Myocyte (in vitro differentiated cells): Measurements from ENCODE around the gene GLYATL3. TPM values are rescaled to one million over a fixed set of nuclear protein-coding genes. Genes with fewer than 3 reads are reported as not detected.
A peak's percentile ranks its signal among the peaks of the same experiment; 100 is the strongest.
"Not testable (repeated sequence)": the region's sequence is repeated elsewhere in the genome, so short reads cannot be mapped to it uniquely, and the experiment has no call there.

Source experiments
- DNase-seq: peaks from one replicate; pipeline ENCODE4 v3.0.0-alpha.2; 2012; ENCODE audit warnings: low read depth
- polyA plus RNA-seq: library from polyadenylated mRNA; unstranded; fragments of >200 nt; gene quantifications from one replicate; pipeline ENCODE4 v1.2.1, GENCODE V29; 2012; ENCODE audit warnings: missing spikeins
- total RNA-seq: library from RNA; depleted of rRNA; stranded (reverse); fragments of >200 nt; gene quantifications from 2 replicates; pipeline ENCODE4 v1.2.3, GENCODE V29; 2014

The GLYATL3 gene
- not detected in 2 replicates for total RNA-seq
- not detected for polyA plus RNA-seq

- DNase-seq, result no peak
Measured at GRCh38 chr6:49499623-49500022, at the start of gene GLYATL3. TSS of gene GLYATL3 (plus strand) at chr6:49499923. CDS start at chr6:49511991, 12,068 bp downstream.

GRCh38 chr6:49453221-49453620 lies 46.5 kb upstream of the GLYATL3 start:
- DNase-seq, result peak; percentile 4

GRCh38 chr6:49454787-49455709 lies 44.7 kb upstream of the GLYATL3 start:
- DNase-seq, result no peak

- no peak for DNase-seq
Measured at GRCh38 chr6:49457771-49458170, 42.0 kb upstream of the GLYATL3 start.

DNA sequence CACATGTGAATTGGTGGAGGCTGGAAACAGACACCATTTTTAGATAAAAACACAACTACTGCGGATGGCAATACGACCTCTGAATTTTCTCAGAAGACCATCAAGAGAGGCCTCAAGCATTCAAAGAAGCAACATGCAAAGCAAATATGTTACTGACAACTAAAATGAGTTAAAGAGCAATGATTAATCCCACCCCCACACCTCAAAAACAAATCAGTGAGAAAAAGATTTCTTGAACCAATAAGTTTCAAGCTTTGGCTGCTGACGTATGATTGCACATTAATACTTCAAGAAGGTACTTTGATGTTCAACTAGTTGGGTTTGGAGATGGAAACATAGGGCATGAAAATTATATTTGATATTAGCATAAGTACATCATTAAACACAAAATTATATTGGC lies 37.7 kb upstream of the GLYATL3 start:
- DNase-seq, result peak; percentile 3

- no peak for DNase-seq
Measured at GRCh38 chr6:49462599-49462926, 37.2 kb upstream of the GLYATL3 start.

DNA sequence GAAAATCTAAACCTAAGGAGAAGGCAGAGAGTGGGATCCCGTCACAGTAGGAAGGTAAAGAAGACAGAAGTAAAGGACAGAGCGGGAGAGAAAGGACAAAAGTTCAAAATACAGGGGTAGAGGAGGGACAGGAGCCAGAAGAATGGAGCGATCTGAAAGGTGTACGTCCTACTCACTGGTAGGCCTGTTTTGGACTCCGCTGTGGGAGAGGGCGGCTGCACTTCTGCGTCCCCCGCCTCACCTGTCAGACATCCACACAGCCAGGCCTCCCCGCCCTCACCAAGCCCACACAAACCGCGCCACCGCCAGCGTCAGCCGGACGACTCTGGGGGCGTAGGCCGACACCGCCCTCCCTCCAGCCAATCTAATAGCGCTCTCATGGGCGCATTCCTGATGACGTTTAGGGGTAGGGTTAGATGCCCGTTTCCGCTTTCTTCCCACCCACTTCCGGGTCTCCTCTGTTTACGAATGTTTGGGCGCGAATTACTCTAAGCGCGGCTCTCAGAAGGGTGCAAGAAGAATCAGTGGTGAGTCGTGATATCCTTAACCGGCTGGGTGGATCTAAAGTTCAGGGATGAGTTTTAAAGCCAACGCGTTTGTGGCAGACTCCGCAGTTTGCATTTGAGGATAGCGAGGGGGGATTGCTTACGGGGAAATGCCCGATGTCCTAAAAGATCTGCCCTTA lies 36.7 kb upstream of the GLYATL3 start, which contains the start of the genes CENPQ and MMUT:
TSS of gene CENPQ (plus strand) at position 444 of the 685 bp plus-strand sequence. CDS start 6,807 bp downstream, outside the sequence.
TSS of gene MMUT (minus strand) at position 327 of the 685 bp plus-strand sequence. CDS start 3,787 bp downstream, outside the sequence.
- DNase-seq, result peak; percentile 97

DNA sequence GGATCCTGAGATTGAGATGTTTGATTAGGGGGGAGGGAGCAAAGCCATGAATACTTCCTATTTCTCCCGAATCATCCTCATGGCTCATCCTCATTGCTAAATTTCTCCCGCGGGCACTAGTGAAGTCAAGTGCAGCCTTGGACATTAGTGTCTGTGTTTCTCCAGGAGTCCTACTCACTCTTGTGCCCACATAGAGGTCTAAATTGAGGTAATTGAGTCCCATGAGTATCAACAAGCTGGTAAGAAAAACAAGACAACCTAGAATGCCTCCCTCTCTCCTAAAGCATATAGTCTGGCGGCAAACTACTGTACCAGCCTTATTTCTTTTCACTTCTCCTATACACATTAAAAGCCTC lies 36.1 kb upstream of the GLYATL3 start:
- no peak for DNase-seq

GRCh38 chr6:49464691-49465090 lies 35.0 kb upstream of the GLYATL3 start:
- DNase-seq, result no peak

DNA sequence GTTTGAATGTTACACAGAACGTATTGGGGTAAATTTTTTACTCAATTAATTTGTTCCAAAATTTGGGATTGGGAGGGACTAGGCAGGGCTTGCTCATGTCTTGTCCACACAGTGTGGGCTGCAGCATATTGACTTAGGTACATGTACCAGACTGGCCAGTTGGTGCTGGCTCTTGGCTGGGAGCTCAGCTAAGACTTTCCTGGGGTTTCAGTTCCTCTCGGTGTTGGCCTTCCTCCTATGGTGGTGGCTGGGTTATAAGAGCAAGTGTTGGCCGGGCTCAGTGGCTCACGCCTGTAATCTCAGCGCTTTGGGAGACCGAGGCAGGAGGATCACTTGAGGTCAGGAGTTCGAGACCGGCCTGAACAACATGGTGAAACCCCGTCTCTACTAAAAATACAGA lies 31.7 kb upstream of the GLYATL3 start:
- no peak for DNase-seq

- DNase-seq, result not testable (repeated sequence)
Measured at GRCh38 chr6:49476564-49476963, 23.2 kb upstream of the GLYATL3 start.

DNA sequence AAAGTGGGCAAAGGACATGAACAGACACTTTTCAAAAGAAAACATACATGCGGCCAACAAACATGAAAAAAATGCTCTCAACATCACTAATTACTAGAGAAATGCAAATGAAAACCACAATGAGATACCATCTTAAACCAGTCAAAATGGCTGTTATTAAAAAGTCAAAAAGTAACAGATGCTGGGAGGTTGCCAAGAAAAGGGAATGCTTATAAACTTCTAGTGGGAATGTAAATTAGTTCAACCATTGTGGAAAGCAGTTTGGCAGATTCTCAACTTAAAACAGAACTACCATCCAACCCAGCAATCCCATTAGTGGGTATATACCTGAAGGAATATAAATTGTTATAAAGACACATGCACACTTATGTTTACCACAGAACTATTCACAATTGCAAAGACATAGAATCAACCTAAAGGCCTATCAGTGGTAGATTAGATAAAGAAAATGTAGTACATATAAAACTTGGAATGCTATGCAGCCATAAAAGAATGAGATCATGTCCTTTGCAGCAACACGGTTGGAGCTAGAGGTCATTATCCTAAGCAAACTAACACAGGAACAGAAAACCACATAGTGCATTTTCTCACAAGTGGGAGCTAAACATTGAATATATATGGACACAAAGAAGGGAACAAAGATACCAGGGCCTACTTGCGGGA lies 20.3 kb upstream of the GLYATL3 start:
- no peak for DNase-seq

- DNase-seq, result not testable (repeated sequence)
Measured at GRCh38 chr6:49481846-49482245, 17.9 kb upstream of the GLYATL3 start.

GRCh38 chr6:49483380-49483779 lies 16.3 kb upstream of the GLYATL3 start:
- not testable (repeated sequence) for DNase-seq

DNA sequence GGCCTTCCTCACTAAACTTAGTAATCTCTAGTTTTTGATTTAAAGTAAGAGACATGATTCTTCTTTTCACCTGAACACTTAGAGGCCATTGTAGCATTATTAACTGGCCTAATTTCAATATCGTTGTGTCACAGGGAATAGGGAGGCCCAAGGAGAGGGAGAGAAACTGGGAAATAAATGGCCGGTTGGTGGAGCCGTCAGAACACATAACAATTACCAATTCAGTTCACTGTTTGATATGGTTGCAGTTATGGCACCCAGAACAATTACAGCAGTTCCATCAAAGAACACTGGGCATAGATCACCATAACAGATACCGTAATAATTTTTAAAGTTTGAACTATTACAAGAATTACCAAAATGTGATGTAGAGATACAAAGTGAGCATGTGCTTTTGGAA lies 9.1 kb upstream of the GLYATL3 start:
- no peak for DNase-seq

DNA sequence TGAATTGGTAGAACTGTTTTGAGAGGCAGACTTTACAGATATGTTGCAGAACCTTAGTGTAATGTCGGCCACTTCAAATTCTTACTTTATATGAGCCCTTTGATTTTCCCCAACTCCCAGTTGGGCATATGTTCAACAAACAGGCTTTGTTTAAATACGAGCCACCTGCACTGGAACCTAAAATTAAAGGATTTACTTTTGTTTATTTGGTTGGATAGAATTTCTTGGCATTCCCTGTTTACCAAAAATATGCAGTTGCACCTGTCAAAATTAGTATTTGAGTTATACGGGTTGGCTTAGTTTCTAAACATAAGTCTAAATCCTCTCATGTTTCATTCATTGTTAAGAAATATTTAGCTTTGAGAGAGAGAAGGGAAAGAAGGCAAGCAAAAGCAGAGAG lies 2.4 kb upstream of the GLYATL3 start:
- peak; percentile 5 for DNase-seq

DNA sequence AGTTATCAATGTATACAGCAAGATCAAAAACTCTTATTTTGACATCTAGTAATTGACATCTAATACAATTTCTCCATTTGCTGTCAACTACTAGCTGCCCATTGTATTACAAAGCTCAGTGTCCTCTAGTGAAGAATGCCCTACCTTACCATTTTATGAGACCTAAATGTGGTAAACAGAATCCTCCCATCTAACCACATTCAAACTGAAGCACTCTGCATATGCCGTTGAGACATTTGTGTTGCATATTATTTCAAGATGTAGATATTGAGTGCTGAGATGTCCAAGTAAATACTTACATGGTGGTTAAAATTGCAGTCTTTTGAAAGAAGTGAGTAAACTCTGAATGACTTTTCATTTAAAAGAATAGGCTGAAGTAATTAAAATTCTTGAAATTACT lies 597 bp upstream of the GLYATL3 start:
- no peak for DNase-seq

- DNase-seq, result no peak
Measured at GRCh38 chr6:49504666-49505065, 4.9 kb downstream of the GLYATL3 start.

GRCh38 chr6:49506569-49507111 lies 6.9 kb downstream of the GLYATL3 start:
- no peak for DNase-seq

DNA sequence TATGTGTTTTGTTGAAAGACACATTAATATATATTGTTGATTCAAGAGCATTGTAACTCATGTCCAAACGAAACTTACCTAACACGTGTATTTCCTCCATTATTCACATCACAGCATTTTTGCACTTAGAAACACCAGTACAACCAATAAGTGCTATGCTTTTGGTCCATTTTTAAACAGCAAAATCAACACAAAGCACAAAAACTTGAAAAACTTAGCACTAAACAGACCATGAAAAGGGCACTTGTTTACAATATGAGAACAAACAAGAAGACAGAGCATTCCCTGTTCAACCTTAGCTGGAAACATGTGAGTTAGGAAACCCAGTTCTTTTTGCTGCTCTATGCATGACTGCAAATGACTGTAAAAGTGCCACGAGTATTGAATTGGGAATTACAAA lies 9.6 kb downstream of the GLYATL3 start:
- DNase-seq, result no peak
